ENCODE measurements around the gene DAB2IP. TPM values are rescaled to one million over a fixed set of nuclear protein-coding genes. Genes with fewer than 3 reads are reported as not detected.

The DAB2IP gene
- total RNA-seq, 1 experiment from 2014 or later: 31.0 TPM

DNA sequence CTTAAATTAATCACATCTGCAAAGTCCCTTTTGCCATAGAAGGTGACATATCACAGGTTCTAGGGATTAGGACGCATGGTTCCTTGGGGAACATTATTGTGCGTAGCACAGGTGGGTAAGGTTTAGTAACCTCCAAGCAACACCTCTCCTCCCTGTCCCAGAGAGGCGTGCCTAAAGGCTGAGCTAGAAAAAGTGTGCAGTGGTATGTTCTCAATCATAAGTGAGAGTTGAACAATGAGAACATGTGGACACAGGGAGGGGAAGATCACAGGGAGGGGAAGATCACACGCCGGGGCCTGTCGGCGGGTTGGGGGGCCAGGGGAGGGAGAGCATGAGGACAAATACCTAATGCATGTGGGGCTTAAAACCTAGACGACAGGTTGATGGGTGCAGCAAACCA, 14.9 kb downstream of the DAB2IP start:
- no peak for TF ChIP-seq SIN3A (IDR thresholded peaks at IDR 0.05; ENCODE audit: low read depth)
- TF ChIP-seq JUND (IDR thresholded peaks at IDR 0.05): no peak
- no peak for TF ChIP-seq ELF1 (IDR thresholded peaks at IDR 0.05; ENCODE audit: borderline replicate concordance, low read depth)
- TF ChIP-seq CBX3 (IDR thresholded peaks at IDR 0.05; ENCODE audit: low read depth): no peak
- no peak for TF ChIP-seq ZNF274 (IDR thresholded peaks at IDR 0.05; ENCODE audit: low read depth, low read length)
- TF ChIP-seq, protein P1, sequence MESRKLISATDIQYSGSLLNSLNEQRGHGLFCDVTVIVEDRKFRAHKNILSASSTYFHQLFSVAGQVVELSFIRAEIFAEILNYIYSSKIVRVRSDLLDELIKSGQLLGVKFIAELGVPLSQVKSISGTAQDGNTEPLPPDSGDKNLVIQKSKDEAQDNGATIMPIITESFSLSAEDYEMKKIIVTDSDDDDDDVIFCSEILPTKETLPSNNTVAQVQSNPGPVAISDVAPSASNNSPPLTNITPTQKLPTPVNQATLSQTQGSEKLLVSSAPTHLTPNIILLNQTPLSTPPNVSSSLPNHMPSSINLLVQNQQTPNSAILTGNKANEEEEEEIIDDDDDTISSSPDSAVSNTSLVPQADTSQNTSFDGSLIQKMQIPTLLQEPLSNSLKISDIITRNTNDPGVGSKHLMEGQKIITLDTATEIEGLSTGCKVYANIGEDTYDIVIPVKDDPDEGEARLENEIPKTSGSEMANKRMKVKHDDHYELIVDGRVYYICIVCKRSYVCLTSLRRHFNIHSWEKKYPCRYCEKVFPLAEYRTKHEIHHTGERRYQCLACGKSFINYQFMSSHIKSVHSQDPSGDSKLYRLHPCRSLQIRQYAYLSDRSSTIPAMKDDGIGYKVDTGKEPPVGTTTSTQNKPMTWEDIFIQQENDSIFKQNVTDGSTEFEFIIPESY (IDR thresholded peaks at IDR 0.05; ENCODE audit: extremely low read depth, insufficient replicate concordance, low read length): no peak
- no peak for TF ChIP-seq RAD21 (IDR thresholded peaks at IDR 0.05; ENCODE audit: low read depth)
- TF ChIP-seq, protein P2, sequence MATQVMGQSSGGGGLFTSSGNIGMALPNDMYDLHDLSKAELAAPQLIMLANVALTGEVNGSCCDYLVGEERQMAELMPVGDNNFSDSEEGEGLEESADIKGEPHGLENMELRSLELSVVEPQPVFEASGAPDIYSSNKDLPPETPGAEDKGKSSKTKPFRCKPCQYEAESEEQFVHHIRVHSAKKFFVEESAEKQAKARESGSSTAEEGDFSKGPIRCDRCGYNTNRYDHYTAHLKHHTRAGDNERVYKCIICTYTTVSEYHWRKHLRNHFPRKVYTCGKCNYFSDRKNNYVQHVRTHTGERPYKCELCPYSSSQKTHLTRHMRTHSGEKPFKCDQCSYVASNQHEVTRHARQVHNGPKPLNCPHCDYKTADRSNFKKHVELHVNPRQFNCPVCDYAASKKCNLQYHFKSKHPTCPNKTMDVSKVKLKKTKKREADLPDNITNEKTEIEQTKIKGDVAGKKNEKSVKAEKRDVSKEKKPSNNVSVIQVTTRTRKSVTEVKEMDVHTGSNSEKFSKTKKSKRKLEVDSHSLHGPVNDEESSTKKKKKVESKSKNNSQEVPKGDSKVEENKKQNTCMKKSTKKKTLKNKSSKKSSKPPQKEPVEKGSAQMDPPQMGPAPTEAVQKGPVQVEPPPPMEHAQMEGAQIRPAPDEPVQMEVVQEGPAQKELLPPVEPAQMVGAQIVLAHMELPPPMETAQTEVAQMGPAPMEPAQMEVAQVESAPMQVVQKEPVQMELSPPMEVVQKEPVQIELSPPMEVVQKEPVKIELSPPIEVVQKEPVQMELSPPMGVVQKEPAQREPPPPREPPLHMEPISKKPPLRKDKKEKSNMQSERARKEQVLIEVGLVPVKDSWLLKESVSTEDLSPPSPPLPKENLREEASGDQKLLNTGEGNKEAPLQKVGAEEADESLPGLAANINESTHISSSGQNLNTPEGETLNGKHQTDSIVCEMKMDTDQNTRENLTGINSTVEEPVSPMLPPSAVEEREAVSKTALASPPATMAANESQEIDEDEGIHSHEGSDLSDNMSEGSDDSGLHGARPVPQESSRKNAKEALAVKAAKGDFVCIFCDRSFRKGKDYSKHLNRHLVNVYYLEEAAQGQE (IDR thresholded peaks at IDR 0.05; ENCODE audit: low read depth): no peak
- no peak for DNase-seq (ENCODE audit: low read depth, low spot score)
- no peaks in the 10 kb centered on the region for H3K79me2 ChIP-seq (ENCODE audit: insufficient read depth, low read length)
- intact Hi-C loops (cut with micrococcal nuclease): no loop called here
- H3K9ac ChIP-seq (ENCODE audit: low read length): no peak overlapping the region
- no peaks in the 10 kb centered on the region for H3K9me3 ChIP-seq (ENCODE audit: control insufficient read depth in 1 of 2, insufficient read depth in 1 of 2, low read depth in 1 of 2, low read length in 2 of 2)
- no peaks in the 10 kb centered on the region for H4K20me1 ChIP-seq (ENCODE audit: insufficient read depth)
- no peak overlapping the region for H3K4me3 ChIP-seq (replicated peaks in 1 of 2; ENCODE audit: low read depth in 1 of 2, low read length in 2 of 2)
- RAD21 ChIA-PET (ENCODE audit: low non-redundant PET in 1 of 2, low total read pairs in 2 of 2, uncharacterized antibody in 2 of 2, unreplicated experiment in 2 of 2): interaction anchor here in 1 of 2 experiments (0.7 kb wide), 1 partner anchor 1719 kb away, joined by 3 read pairs; no protein-coding TSS in a partner anchor
- ATAC-seq: no peak
- H3K27ac ChIP-seq (ENCODE audit: low read depth, low read length): no peak overlapping the region
- CTCF ChIA-PET: interaction anchor here (0.6 kb wide), 1 partner anchor 31 kb away, joined by 3 read pairs; no protein-coding TSS in a partner anchor
- H3K27me3 ChIP-seq (ENCODE audit: insufficient read depth, low read length): no peaks in the 10 kb centered on the region
- H3K4me1 ChIP-seq (ENCODE audit: control insufficient read depth in 1 of 2, insufficient read depth in 2 of 2, low read length in 2 of 2): peaks cover 0 to 5% of the 10 kb centered on the region in 2 experiments; a peak in 1 of 4 replicates
- no TSS peak for BruUV-seq (replicated peaks)
- H3K36me3 ChIP-seq (ENCODE audit: control insufficient read depth in 1 of 2, insufficient read depth in 2 of 2, low read length in 2 of 2): no peaks in the 10 kb centered on the region
- no peak overlapping the region for H3K4me2 ChIP-seq (ENCODE audit: low read length)
- H3K9me2 ChIP-seq (ENCODE audit: insufficient read depth): no peaks in the 10 kb centered on the region
- no peak overlapping the region for H2AFZ ChIP-seq (ENCODE audit: low read depth, low read length, poor library complexity, severe bottlenecking)
- POLR2A ChIA-PET: no interaction called here

Measured in HCT116 (cell line).